GM15510 (cell line): ENCODE results near the gene HOXD8.

Source experiments
- POLR2A ChIP-seq: IDR thresholded peaks from 3 replicates; pipeline ENCODE4 v1.6.1; 2011; ENCODE audit warnings: borderline replicate concordance; ENCODE audit not compliant: insufficient read length; ENCODE audit errors: extremely low read depth

Gene HOXD8

GRCh38 chr2:176178038-176178756 lies 48.7 kb downstream of the HOXD8 start:
- no peak for TF ChIP-seq POLR2A

GRCh38 chr2:176178757-176179295 lies 49.3 kb downstream of the HOXD8 start:
- no peak for TF ChIP-seq POLR2A

GRCh38 chr2:176181551-176181950 lies 52.0 kb downstream of the HOXD8 start:
- TF ChIP-seq POLR2A = no peak
